CD14-positive monocyte (primary cell): ENCODE data around the gene UBXN6. TPM values are rescaled to one million over a fixed set of nuclear protein-coding genes. Genes with fewer than 3 reads are reported as not detected.
A peak's percentile ranks its signal among the peaks of the same experiment; 100 is the strongest.

Source experiments
- DNase-seq, 3 donors: peaks; one replicate each; pipeline ENCODE4 v3.0.0-alpha.2; 2011 to 2022
- H2AFZ ChIP-seq: 2 replicates; pipeline ENCODE4 v1.6.0; 2012; ENCODE audit warnings: mild to moderate bottlenecking, low read depth, low read length, inconsistent platforms; ENCODE audit not compliant: insufficient read depth, poor library complexity, severe bottlenecking
- H3K27ac ChIP-seq, 2 donors: 1 replicate in 1 of 2; 2 replicates in 1 of 2; pipeline ENCODE4 v1.5.1; 2012 to 2013; ENCODE audit warnings: low read length in 2 of 2, control low read depth in 1 of 2, inconsistent platforms in 1 of 2, low read depth in 1 of 2, mild to moderate bottlenecking in 1 of 2
- H3K27me3 ChIP-seq, 2 donors: one replicate each; pipeline versions ENCODE4 v1.6.0 to v1.6.1; 2011 to 2013; ENCODE audit warnings: low read length in 2 of 2; ENCODE audit not compliant: control insufficient read depth in 2 of 2, insufficient read depth in 2 of 2
- H3K36me3 ChIP-seq, 2 donors: replicated peaks in 1 of 2; 1 replicate in 1 of 2; 2 replicates in 1 of 2; pipeline versions ENCODE4 v1.5.1 to v1.6.1; 2012 to 2013; ENCODE audit warnings: low read length in 2 of 2, control low read depth in 1 of 2, inconsistent platforms in 1 of 2, mild to moderate bottlenecking in 1 of 2; ENCODE audit not compliant: insufficient read depth in 2 of 2, control insufficient read depth in 1 of 2
- H3K4me1 ChIP-seq, 2 donors: 1 replicate in 1 of 2; 2 replicates in 1 of 2; pipeline versions ENCODE4 v1.5.1 to v1.6.1; 2012 to 2013; ENCODE audit warnings: low read length in 2 of 2, control low read depth in 1 of 2, inconsistent platforms in 1 of 2, mild to moderate bottlenecking in 1 of 2, moderate library complexity in 1 of 2; ENCODE audit not compliant: insufficient read depth in 2 of 2, control insufficient read depth in 1 of 2
- H3K4me2 ChIP-seq: replicated peaks from 2 replicates; pipeline ENCODE3; 2012; ENCODE audit warnings: low read length, moderate library complexity, mild to moderate bottlenecking; ENCODE audit not compliant: poor library complexity, severe bottlenecking; ENCODE audit errors: extremely low read depth
- H3K4me3 ChIP-seq, 3 experiments: fragments of 200-600 bp in 1 of 3; sonication (generic) in 1 of 3; replicated peaks in 1 of 3; 1 replicate in 2 of 3; 2 replicates in 1 of 3; pipeline ENCODE4 v1.5.1; 2011 to 2013; ENCODE audit warnings: low read length in 3 of 3, mild to moderate bottlenecking in 3 of 3, control low read depth in 2 of 3, low read depth in 2 of 3, inconsistent platforms in 1 of 3, moderate library complexity in 1 of 3
- H3K79me2 ChIP-seq: 2 replicates; pipeline ENCODE4 v1.6.0; 2012; ENCODE audit warnings: mild to moderate bottlenecking, control low read depth, inconsistent platforms, low read length, moderate library complexity; ENCODE audit not compliant: insufficient read depth
- H3K9ac ChIP-seq: 2 replicates; pipeline ENCODE4 v1.6.0; 2017; ENCODE audit warnings: low read length, mild to moderate bottlenecking; ENCODE audit not compliant: insufficient read depth, poor library complexity, severe bottlenecking
- H3K9me3 ChIP-seq, 2 donors: replicated peaks in 1 of 2; 1 replicate in 1 of 2; 2 replicates in 1 of 2; pipeline versions ENCODE4 v1.5.1 to v1.6.1; 2012 to 2013; ENCODE audit warnings: low read length in 2 of 2, control low read depth in 1 of 2; ENCODE audit not compliant: control insufficient read depth in 1 of 2, insufficient read depth in 1 of 2
- H4K20me1 ChIP-seq: 2 replicates; pipeline ENCODE4 v1.6.0; 2012; ENCODE audit warnings: mild to moderate bottlenecking, low read length, control low read depth, moderate library complexity; ENCODE audit not compliant: insufficient read depth
- H3K27ac Mint-ChIP-seq, 7 donors: one replicate each; pipeline ENCODE4 v1.8.0; 2020; ENCODE audit warnings: mild to moderate bottlenecking in 7 of 7, mixed read lengths in 7 of 7, moderate library complexity in 6 of 7, inconsistent platforms in 2 of 7
- H3K27me3 Mint-ChIP-seq, 3 donors: one replicate each; pipeline ENCODE4 v1.8.0; 2021 to 2022; ENCODE audit warnings: low read depth in 3 of 3, mild to moderate bottlenecking in 3 of 3, mixed read lengths in 3 of 3, moderate library complexity in 3 of 3, inconsistent platforms in 1 of 3
- H3K36me3 Mint-ChIP-seq, 2 donors: one replicate each; pipeline ENCODE4 v1.8.0; 2020; ENCODE audit warnings: mixed read lengths in 2 of 2, inconsistent platforms in 1 of 2, mild to moderate bottlenecking in 1 of 2
- H3K4me1 Mint-ChIP-seq: one replicate; pipeline ENCODE4 v1.8.0; 2020; ENCODE audit warnings: mild to moderate bottlenecking, mixed read lengths
- H3K4me3 Mint-ChIP-seq, 2 donors: one replicate each; pipeline ENCODE4 v1.8.0; 2020; ENCODE audit warnings: mild to moderate bottlenecking in 2 of 2, mixed read lengths in 2 of 2, moderate library complexity in 1 of 2
- H3K9me3 Mint-ChIP-seq, 7 donors: one replicate each; pipeline ENCODE4 v1.8.0; 2020 to 2022; ENCODE audit warnings: mixed read lengths in 7 of 7, mild to moderate bottlenecking in 6 of 7, moderate library complexity in 6 of 7, inconsistent platforms in 2 of 7
- WGBS: methylation state at CpG from one replicate; pipeline ENCODE4 v1.1.5; 2013; ENCODE audit warnings: missing lambda C conversion rate; ENCODE audit not compliant: insufficient coverage; 5-methylcytosine and 5-hydroxymethylcytosine counted together
- intact Hi-C, 2 donors: fragments of 100-400 bp; cut with micrococcal nuclease; formaldehyde crosslinking; loops; one replicate each; pipeline versions ENCODE4 v1.15.0 to v1.15.1; 2023
- polyA plus RNA-seq, 3 donors: library from polyadenylated mRNA; depleted of rRNA in 1 of 3; unstranded in 2 of 3; stranded (reverse) in 1 of 3; fragments of 300-500 nt in 2 of 3; fragments of >200 nt in 1 of 3; fragmentation: Illumina TruSeq in 2 of 3; gene quantifications; 1 replicate in 2 of 3; 2 replicates in 1 of 3; pipeline ENCODE4 v1.2.3, GENCODE V29; 2012 to 2021
- TF ChIP-seq, protein P1 (sequence below): fragments of 200-600 bp; IDR thresholded peaks from one replicate; pipeline ENCODE4 v1.8.0; 2022; ENCODE audit warnings: antibody characterized with exemption, mild to moderate bottlenecking

Gene UBXN6
- polyA plus RNA-seq, 3 donors = 3.8 to 64.5 (median 5.4) TPM

GRCh38 chr19:4445963-4446703 is 11.5 kb downstream of the UBXN6 start:
- TF ChIP-seq, protein P1, sequence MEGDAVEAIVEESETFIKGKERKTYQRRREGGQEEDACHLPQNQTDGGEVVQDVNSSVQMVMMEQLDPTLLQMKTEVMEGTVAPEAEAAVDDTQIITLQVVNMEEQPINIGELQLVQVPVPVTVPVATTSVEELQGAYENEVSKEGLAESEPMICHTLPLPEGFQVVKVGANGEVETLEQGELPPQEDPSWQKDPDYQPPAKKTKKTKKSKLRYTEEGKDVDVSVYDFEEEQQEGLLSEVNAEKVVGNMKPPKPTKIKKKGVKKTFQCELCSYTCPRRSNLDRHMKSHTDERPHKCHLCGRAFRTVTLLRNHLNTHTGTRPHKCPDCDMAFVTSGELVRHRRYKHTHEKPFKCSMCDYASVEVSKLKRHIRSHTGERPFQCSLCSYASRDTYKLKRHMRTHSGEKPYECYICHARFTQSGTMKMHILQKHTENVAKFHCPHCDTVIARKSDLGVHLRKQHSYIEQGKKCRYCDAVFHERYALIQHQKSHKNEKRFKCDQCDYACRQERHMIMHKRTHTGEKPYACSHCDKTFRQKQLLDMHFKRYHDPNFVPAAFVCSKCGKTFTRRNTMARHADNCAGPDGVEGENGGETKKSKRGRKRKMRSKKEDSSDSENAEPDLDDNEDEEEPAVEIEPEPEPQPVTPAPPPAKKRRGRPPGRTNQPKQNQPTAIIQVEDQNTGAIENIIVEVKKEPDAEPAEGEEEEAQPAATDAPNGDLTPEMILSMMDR = no peak
- H3K36me3 ChIP-seq = peaks cover 62 to 76% of the 10 kb centered on the region in 2 donors
- H3K27ac ChIP-seq = no peak overlapping the region
- intact Hi-C loops = no loop called here
- WGBS = 97% methylated on average over 53 of the region's 58 CpGs
- H3K4me1 ChIP-seq = no peaks in the 10 kb centered on the region
- peaks cover 3% of the 10 kb centered on the region for H3K4me1 Mint-ChIP-seq
- H3K27me3 Mint-ChIP-seq = peaks cover 0 to 4% (median 0%) of the 10 kb centered on the region in 3 donors
- no peaks in the 10 kb centered on the region for H3K79me2 ChIP-seq
- H3K4me2 ChIP-seq = no peak overlapping the region
- no peak overlapping the region for H3K4me3 ChIP-seq
- DNase-seq = no peak
- H3K36me3 Mint-ChIP-seq = peaks cover 51 to 80% of the 10 kb centered on the region in 2 donors
- no peak overlapping the region for H3K9ac ChIP-seq
- H2AFZ ChIP-seq = no peak overlapping the region
- peaks cover 57% of the 10 kb centered on the region for H4K20me1 ChIP-seq
- peak overlapping the region in 1 of 7 donors; percentile 61 for H3K27ac Mint-ChIP-seq
- no peaks in the 10 kb centered on the region for H3K9me3 ChIP-seq
- H3K27me3 ChIP-seq = no peaks in the 10 kb centered on the region
- no peak overlapping the region for H3K4me3 Mint-ChIP-seq
- no peaks in the 10 kb centered on the region for H3K9me3 Mint-ChIP-seq

- no peak overlapping the region for H3K4me3 ChIP-seq
- intact Hi-C loops = no loop called here
Measured at GRCh38 chr19:4444765-4445741, 12.5 kb downstream of the UBXN6 start.

More at GRCh38 chr19:4444765-4445741, 12.5 kb downstream of the UBXN6 start:
- peaks cover 52% of the 10 kb centered on the region for H4K20me1 ChIP-seq
- H3K27ac Mint-ChIP-seq = peak overlapping the region in 2 of 7 donors; percentile 18 to 42
- H3K9me3 ChIP-seq = no peaks in the 10 kb centered on the region
- H3K79me2 ChIP-seq = no peaks in the 10 kb centered on the region
- TF ChIP-seq, protein P1 = no peak
- H2AFZ ChIP-seq = no peak overlapping the region
- DNase-seq = no peak
- H3K4me1 ChIP-seq = no peaks in the 10 kb centered on the region
- peaks cover 48 to 78% of the 10 kb centered on the region in 2 donors for H3K36me3 Mint-ChIP-seq
- WGBS = 89% methylated on average over 28 of the region's 36 CpGs
- H3K36me3 ChIP-seq = peaks cover 65 to 67% of the 10 kb centered on the region in 2 donors
- H3K27me3 Mint-ChIP-seq = peaks cover 0 to 4% (median 0%) of the 10 kb centered on the region in 3 donors
- H3K4me1 Mint-ChIP-seq = peaks cover 3% of the 10 kb centered on the region
- peak overlapping the region in 1 of 2 donors; percentile 8 for H3K27ac ChIP-seq
- H3K4me2 ChIP-seq = no peak overlapping the region
- H3K9me3 Mint-ChIP-seq = no peaks in the 10 kb centered on the region
- no peaks in the 10 kb centered on the region for H3K27me3 ChIP-seq
- H3K4me3 Mint-ChIP-seq = no peak overlapping the region
- H3K9ac ChIP-seq = no peak overlapping the region
